ENCODE results near the gene SLC12A4. TPM values are rescaled to one million over a fixed set of nuclear protein-coding genes. Genes with fewer than 3 reads are reported as not detected.

The SLC12A4 gene
- total RNA-seq, 2 experiments from 2014 or later: 32.5 to 38.0 TPM

DNA sequence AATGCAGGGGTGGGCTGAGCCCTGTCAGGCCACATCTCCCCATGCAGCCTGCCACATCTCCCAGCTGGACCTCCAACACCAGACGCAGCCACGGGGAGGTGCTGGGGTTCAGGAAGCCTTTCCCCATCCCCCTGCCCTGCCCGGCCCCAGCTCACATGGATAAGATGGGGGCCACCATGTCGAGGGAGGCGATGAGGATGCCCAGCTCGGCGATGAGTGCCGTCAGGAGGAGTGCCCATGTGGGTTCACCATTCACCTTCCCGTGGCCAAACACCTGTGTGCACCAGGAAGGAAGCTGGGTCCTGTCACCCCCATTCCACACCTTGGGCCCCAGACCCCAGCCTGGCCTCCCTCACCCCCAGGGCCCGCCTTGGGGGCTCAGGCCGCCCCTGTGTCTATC is 18.8 kb downstream of the SLC12A4 start:
- ChIA-PET POLR2A (interaction anchor here (0.8 to 1.8 kb wide), 4 partner anchors 9 to 15 kb away, joined by 3 to 5 read pairs (median 4); partner anchors contain the start of gene PSMB10), CTCF (interaction anchor here (2.7 kb wide), 1 partner anchor 8 kb away, joined by 18 read pairs; no protein-coding TSS in a partner anchor)
- H3K36me3 Mint-ChIP-seq (ENCODE audit: low read depth): peaks cover 11% of the 10 kb centered on the region
- H3K9me3 Mint-ChIP-seq: no peaks in the 10 kb centered on the region
- H3K4me1 Mint-ChIP-seq (ENCODE audit: low read depth): no peaks in the 10 kb centered on the region
- no peak overlapping the region for H3K27ac Mint-ChIP-seq
- no peak for ATAC-seq
- H3K27me3 Mint-ChIP-seq: no peaks in the 10 kb centered on the region
- TF ChIP-seq, protein P1, sequence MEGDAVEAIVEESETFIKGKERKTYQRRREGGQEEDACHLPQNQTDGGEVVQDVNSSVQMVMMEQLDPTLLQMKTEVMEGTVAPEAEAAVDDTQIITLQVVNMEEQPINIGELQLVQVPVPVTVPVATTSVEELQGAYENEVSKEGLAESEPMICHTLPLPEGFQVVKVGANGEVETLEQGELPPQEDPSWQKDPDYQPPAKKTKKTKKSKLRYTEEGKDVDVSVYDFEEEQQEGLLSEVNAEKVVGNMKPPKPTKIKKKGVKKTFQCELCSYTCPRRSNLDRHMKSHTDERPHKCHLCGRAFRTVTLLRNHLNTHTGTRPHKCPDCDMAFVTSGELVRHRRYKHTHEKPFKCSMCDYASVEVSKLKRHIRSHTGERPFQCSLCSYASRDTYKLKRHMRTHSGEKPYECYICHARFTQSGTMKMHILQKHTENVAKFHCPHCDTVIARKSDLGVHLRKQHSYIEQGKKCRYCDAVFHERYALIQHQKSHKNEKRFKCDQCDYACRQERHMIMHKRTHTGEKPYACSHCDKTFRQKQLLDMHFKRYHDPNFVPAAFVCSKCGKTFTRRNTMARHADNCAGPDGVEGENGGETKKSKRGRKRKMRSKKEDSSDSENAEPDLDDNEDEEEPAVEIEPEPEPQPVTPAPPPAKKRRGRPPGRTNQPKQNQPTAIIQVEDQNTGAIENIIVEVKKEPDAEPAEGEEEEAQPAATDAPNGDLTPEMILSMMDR (IDR thresholded peaks at IDR 0.05): no peak
- no peak overlapping the region for H3K4me3 Mint-ChIP-seq
- intact Hi-C loops (cut with micrococcal nuclease): no loop called here
- no peak for DNase-seq

DNA sequence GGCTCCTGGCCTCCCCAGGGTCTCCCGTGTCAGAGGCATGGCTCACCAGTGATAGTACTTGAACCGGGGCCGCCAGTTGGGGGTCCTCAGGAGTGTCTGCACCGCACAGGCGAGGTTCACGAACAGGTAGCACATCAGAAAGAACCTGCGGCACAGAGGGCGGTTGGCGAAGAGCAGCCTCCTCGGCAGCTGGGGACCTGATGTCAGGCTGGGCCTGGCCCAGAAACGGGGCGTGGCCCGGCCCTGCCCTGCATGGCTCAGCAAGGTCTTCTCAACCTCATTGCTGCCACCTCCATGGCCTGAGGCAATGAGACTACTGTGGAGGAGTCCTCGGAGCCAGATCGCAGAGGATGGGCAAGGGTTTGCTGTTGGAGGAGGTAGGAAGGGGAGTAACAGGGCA is 20.4 kb downstream of the SLC12A4 start:
- intact Hi-C loops (cut with micrococcal nuclease): no loop called here

DNA sequence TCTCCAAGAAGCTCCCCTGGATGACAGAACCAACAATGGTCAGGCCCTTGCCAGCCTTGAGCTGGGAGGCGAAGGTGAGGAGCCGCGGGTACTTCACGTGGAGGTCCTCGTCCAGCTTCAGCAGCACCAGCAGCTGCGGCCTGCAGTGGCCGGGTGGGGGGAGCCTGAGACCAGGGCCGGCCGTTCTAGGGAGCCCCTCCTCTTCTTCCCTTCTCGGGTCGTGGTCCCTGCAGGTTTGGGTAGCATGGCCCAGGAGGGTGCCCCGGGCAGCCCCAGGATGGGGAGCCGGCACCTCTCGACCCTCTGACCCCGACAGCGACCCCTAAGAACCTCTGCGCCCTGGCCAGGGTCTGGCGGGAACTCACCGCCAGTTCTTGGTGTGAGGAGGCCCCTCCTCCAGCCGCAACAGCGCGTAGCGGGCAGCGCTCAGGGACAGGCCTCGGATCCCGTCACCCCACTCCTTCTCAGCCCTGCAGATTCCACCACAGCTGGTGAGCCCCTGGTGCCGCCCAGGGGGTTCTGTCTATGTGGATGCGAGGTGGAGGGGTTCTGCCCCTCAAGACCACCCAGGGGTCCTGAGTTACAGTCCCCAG is 21.4 kb downstream of the SLC12A4 start:
- Mint-ChIP-seq H3K4me3 (no peak overlapping the region), H3K4me1 (ENCODE audit: low read depth) (peaks cover 2% of the 10 kb centered on the region), H3K27ac (no peak overlapping the region), H3K9me3 (no peaks in the 10 kb centered on the region), H3K36me3 (ENCODE audit: low read depth) (peaks cover 11% of the 10 kb centered on the region), H3K27me3 (no peaks in the 10 kb centered on the region)
- TF ChIP-seq, protein P1 (IDR thresholded peaks at IDR 0.05): no peak
- intact Hi-C loops (cut with micrococcal nuclease): no loop called here
- ATAC-seq (no peak), DNase-seq (no peak)
- ChIA-PET CTCF (interaction anchor here (0.7 to 1.6 kb wide), 4 partner anchors 11 to 94 kb away, joined by 3 to 4 read pairs (median 4); partner anchors contain the start of gene PSMB10), POLR2A (interaction anchor here (1.0 kb wide), 1 partner anchor 10 kb away, joined by 4 read pairs; the partner anchor contains the start of gene PSMB10)

More for the DNA sequence above, 20.4 kb downstream of the SLC12A4 start:
- Mint-ChIP-seq H3K9me3 (no peaks in the 10 kb centered on the region), H3K27me3 (no peaks in the 10 kb centered on the region), H3K36me3 (ENCODE audit: low read depth) (peaks cover 11% of the 10 kb centered on the region), H3K27ac (no peak overlapping the region), H3K4me3 (no peak overlapping the region), H3K4me1 (ENCODE audit: low read depth) (no peaks in the 10 kb centered on the region)
- ChIA-PET CTCF (no interaction called here), POLR2A (interaction anchor here (1.0 kb wide), 1 partner anchor 11 kb away, joined by 4 read pairs; the partner anchor contains the start of gene PSMB10)
- ATAC-seq (no peak), DNase-seq (no peak)
- TF ChIP-seq, protein P1 (IDR thresholded peaks at IDR 0.05): no peak

DNA sequence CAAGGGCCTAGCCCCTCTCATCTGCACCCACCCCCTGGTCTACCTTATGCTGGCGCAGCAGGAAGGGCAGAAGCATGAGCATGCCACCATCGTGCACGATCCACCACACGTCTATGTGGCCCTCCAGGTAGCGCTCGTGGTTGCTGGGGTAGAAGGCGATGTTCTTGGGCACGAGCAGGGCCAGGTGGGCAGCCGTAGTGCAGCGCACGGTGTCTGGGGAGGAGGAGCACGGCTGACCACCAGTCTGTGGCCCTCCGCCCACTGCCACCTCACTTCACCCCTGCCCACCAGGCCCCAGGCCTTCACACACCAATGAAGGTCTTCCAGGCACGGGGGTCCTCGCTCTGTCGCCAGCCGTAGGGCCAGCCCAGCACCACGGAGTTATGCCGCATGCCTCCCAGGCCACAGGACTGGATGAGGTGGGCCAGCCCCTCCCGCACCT is 22.3 kb downstream of the SLC12A4 start:
- intact Hi-C loops (cut with micrococcal nuclease): no loop called here
- Mint-ChIP-seq H3K36me3 (ENCODE audit: low read depth) (peaks cover 12% of the 10 kb centered on the region), H3K27ac (no peak overlapping the region), H3K4me1 (ENCODE audit: low read depth) (peaks cover 10% of the 10 kb centered on the region), H3K9me3 (no peaks in the 10 kb centered on the region), H3K4me3 (no peak overlapping the region), H3K27me3 (no peaks in the 10 kb centered on the region)
- POLR2A ChIA-PET: no interaction called here
- DNase-seq (no peak), ATAC-seq (no peak)
- CTCF ChIA-PET: interaction anchor here (1.0 to 1.6 kb wide), 3 partner anchors 10 to 94 kb away, joined by 3 to 4 read pairs (median 4); partner anchors contain the start of gene PSMB10
- TF ChIP-seq, protein P1 (IDR thresholded peaks at IDR 0.05): no peak

DNA sequence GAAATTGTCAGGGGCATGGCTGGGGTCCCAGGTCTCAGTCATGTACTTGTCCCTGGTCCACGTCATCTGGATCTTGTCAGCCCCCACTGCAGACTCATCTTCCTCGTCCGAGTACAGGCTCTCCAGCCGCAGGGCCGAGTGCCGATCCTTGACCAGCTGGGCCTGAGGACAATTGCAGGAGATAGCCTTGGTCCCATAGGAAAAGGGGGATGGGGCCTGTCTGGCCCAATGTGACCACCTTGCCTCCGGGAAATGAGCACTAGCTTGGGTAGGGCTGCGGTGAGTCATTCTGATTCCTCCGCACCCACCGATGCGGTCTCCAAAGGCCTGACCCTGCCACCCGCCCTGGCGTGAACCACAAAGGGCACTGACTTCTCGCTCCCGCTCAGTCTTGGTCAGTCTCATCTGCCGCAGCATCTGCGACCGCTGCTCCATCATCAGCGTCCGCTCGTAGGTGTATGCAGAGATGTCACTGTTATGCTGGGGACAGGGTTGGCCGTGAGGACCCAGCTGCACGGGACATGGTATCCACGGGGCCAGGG is 23.0 kb downstream of the SLC12A4 start:
- ATAC-seq (no peak), DNase-seq (no peak)
- Mint-ChIP-seq H3K27ac (no peak overlapping the region), H3K27me3 (no peaks in the 10 kb centered on the region), H3K9me3 (no peaks in the 10 kb centered on the region), H3K4me3 (no peak overlapping the region), H3K4me1 (ENCODE audit: low read depth) (peaks cover 13% of the 10 kb centered on the region), H3K36me3 (ENCODE audit: low read depth) (peaks cover 13% of the 10 kb centered on the region)
- intact Hi-C loops (cut with micrococcal nuclease): no loop called here
- POLR2A ChIA-PET: interaction anchor here (1.0 to 1.4 kb wide), 2 partner anchors 10 to 78 kb away, joined by 3 to 6 read pairs; partner anchors contain the start of gene DUS2
- CTCF ChIA-PET: interaction anchor here (1.1 to 1.6 kb wide), 2 partner anchors 9 to 56 kb away, joined by 3 to 4 read pairs; partner anchors contain the start of gene PSMB10
- TF ChIP-seq, protein P1 (IDR thresholded peaks at IDR 0.05): no peak
